ENCODE data around the gene COL28A1.

COL28A1 gene

DNA sequence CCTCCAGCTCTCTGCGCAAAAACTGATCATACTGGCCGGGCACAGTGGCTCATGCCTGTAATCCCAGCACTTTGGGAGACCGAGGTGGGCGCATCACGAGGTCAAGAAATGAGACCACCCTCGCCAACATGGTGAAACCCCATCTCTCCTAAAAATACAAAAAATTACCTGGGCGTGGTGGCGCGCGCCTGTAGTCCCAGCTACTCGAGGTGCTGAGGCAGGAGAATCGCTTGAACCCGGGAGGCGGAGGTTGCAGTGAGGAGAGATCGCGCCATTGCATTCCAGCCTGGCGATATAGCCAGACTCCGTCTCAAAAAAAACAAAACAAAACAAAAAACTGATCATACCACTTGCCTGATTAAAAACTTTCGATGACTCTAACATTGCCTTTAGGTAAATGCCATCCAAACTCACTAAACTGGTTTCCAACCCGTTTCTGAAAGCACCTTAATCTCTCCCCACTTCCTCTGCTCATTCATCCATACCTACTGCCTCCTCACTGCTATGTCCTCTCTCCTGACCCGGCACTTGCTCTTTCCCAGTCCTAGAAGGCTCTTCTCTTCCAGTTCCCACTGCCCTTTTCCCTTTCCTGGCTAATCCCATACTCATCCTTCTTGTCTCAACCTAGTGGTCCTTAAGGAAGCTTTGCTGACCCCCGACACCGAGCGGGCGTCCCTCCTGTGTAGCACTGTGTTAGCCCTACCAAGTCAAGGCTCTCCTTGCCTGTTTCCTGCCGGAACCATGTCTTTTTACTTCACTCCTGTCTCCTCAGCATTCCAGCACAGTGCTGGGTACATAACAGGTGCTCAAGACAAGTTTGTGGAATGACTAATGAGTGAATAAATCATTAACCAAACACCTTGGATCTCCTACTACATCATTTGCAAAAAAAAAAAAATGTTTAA, 30.3 kb upstream of the COL28A1 start:
- TF ChIP-seq CTCF (IDR thresholded peaks at IDR 0.05), result no peak

GRCh38 chr7:7565018-7565680, 29.5 kb upstream of the COL28A1 start:
- no peak for TF ChIP-seq CTCF (IDR thresholded peaks at IDR 0.05)

DNA sequence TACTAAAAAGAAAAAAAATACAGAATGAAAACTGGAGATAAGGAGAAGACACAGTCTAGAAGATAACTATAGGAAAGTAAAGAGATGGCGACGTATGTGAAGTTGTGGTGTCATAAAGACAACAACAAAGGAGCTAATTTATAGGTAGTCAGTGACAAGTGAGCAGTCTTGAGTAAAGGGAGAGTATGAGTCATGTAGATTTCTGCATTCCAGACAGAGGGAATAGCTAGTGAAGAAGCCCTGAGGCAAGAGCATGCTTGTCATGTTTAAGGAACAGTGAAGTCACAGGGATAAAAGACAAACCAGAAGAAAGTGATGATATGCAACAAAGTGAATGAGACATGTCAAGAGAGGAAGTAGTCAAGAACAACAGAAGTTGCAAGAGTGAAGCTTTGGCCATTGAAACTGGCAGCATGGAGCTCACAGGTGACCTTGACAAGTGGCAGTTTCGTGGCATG, 28.7 kb upstream of the COL28A1 start:
- no peak for TF ChIP-seq CTCF (IDR thresholded peaks at IDR 0.05)

DNA sequence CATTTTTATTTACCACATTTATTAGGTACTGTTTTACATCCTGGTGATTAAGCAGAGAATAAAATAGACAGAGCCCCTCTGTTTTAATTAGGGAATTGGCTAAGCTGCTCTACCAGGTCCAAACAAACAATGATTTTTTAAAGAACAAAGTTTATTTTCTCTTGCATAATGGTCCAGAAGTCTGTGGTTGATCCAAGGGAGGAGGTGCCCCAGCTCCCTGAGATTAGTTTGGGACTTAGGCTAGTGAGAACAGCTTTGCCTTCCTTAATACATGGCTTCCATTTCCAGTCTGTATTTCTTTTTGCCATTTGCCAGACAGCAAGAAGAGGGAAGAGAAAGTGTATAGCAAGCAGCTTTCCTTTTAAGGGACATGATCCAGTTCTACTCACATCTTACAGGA, 28.1 kb upstream of the COL28A1 start:
- no peak for TF ChIP-seq CTCF (IDR thresholded peaks at IDR 0.05)

DNA sequence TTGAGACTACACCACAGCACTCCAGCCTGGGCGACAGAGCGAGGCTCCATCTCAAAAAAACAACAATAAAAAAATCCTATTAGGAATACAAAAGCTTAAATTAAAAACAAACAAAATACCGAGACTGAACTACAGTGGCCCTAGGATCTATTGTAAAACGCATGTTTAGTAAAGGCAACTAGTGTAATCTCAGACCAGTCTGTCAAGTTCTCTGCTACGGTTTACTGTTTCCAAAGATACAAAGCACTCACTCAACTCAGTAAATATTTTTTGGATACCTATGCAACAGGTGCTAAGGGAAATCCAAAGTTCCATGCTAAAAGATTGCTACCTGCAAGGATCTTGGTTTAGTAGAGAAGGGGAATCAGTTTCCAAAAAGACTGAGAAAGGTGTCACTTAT, 27.6 kb upstream of the COL28A1 start:
- TF ChIP-seq CTCF (IDR thresholded peaks at IDR 0.05), result no peak

DNA sequence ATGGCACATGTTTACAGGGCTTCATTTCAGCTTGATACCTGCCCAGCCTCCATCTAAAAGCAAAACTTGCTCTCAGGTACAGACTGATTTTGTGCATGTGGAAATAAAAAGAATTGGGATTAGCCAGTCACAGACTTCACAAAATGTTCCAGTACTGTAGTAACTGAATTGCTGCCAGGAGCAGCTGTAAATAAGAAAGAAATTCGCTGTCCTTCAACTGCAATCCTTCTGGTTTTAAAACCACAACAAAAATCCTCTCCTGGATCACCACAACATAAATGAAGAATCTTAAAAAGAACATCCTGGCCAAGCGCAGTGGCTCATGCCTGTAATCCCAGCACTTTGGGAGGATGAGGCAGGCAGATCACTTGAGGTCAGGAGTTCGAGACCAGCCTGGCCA, 27.1 kb upstream of the COL28A1 start:
- no peak for TF ChIP-seq CTCF (IDR thresholded peaks at IDR 0.05)

- TF ChIP-seq CTCF (IDR thresholded peaks at IDR 0.05), result no peak
Observed at GRCh38 chr7:7557252-7557651, 21.6 kb upstream of the COL28A1 start.
